Mononuclear cell (primary cell): ENCODE results near the gene CDH23. TPM values are rescaled to one million over a fixed set of nuclear protein-coding genes. Genes with fewer than 3 reads are reported as not detected.

Experiments
- H3K27me3 ChIP-seq: 2 replicates; pipeline ENCODE4 v1.6.0; 2011; ENCODE audit warnings: low read length, control low read depth; ENCODE audit not compliant: insufficient read depth
- H3K4me1 ChIP-seq: 2 replicates; pipeline ENCODE4 v1.5.1; 2011; ENCODE audit warnings: mild to moderate bottlenecking, low read length, control low read depth; ENCODE audit not compliant: insufficient read depth
- H3K4me3 ChIP-seq: 2 replicates; pipeline ENCODE4 v1.5.1; 2011; ENCODE audit warnings: mild to moderate bottlenecking, low read length, moderate library complexity
- H3K9me3 ChIP-seq: 2 replicates; pipeline ENCODE4 v1.5.1; 2011; ENCODE audit warnings: low read depth, mild to moderate bottlenecking, control low read depth, low read length
- total RNA-seq: library from RNA; depleted of rRNA; stranded (reverse); fragments of >200 nt; gene quantifications from one replicate; pipeline ENCODE4 v1.2.3, GENCODE V29; 2012

Gene CDH23
- total RNA-seq, 1 donor, result 5.0 TPM

- peaks cover 84% of the 10 kb centered on the region for H3K4me1 ChIP-seq
- H3K27me3 ChIP-seq, result no peaks in the 10 kb centered on the region
- H3K4me3 ChIP-seq, result peak overlapping the region; percentile 96
- no peaks in the 10 kb centered on the region for H3K9me3 ChIP-seq
Observed at GRCh38 chr10:71774916-71775702, 378.4 kb downstream of the CDH23 start.

- Histone ChIP-seq H3K27me3 (no peaks in the 10 kb centered on the region), H3K9me3 (no peaks in the 10 kb centered on the region), H3K4me1 (peaks cover 78% of the 10 kb centered on the region), H3K4me3 (no peak overlapping the region)
Observed at GRCh38 chr10:71776481-71776925, 379.8 kb downstream of the CDH23 start.

GRCh38 chr10:71777213-71777985, 380.7 kb downstream of the CDH23 start:
- H3K4me1 ChIP-seq, result peaks cover 80% of the 10 kb centered on the region
- H3K9me3 ChIP-seq, result no peaks in the 10 kb centered on the region
- H3K27me3 ChIP-seq, result no peaks in the 10 kb centered on the region
- no peak overlapping the region for H3K4me3 ChIP-seq

- Histone ChIP-seq H3K4me1 (peaks cover 89% of the 10 kb centered on the region), H3K9me3 (no peaks in the 10 kb centered on the region), H3K4me3 (no peak overlapping the region), H3K27me3 (no peaks in the 10 kb centered on the region)
Observed at GRCh38 chr10:71778071-71778825, 381.5 kb downstream of the CDH23 start.

GRCh38 chr10:71779641-71780040, 382.9 kb downstream of the CDH23 start:
- H3K4me1 ChIP-seq, result peaks cover 85% of the 10 kb centered on the region
- H3K9me3 ChIP-seq, result no peaks in the 10 kb centered on the region
- H3K4me3 ChIP-seq, result no peak overlapping the region
- H3K27me3 ChIP-seq, result no peaks in the 10 kb centered on the region

- Histone ChIP-seq H3K4me1 (peaks cover 80% of the 10 kb centered on the region), H3K9me3 (no peaks in the 10 kb centered on the region), H3K27me3 (no peaks in the 10 kb centered on the region), H3K4me3 (no peak overlapping the region)
Observed at GRCh38 chr10:71780156-71780555, 383.4 kb downstream of the CDH23 start.

- Histone ChIP-seq H3K4me3 (no peak overlapping the region), H3K9me3 (no peaks in the 10 kb centered on the region), H3K4me1 (peaks cover 74% of the 10 kb centered on the region), H3K27me3 (no peaks in the 10 kb centered on the region)
Observed at GRCh38 chr10:71780719-71781118, 384.0 kb downstream of the CDH23 start.

GRCh38 chr10:71782221-71782916, 385.6 kb downstream of the CDH23 start:
- Histone ChIP-seq H3K4me3 (no peak overlapping the region), H3K4me1 (peaks cover 58% of the 10 kb centered on the region), H3K27me3 (no peaks in the 10 kb centered on the region)

GRCh38 chr10:71782917-71783490, 386.3 kb downstream of the CDH23 start:
- Histone ChIP-seq H3K27me3 (no peaks in the 10 kb centered on the region), H3K4me1 (peaks cover 51% of the 10 kb centered on the region), H3K4me3 (no peak overlapping the region), H3K9me3 (no peaks in the 10 kb centered on the region)

More at GRCh38 chr10:71782221-71782916, 385.6 kb downstream of the CDH23 start:
- H3K9me3 ChIP-seq, result no peaks in the 10 kb centered on the region

GRCh38 chr10:71783917-71784678, 387.4 kb downstream of the CDH23 start:
- no peaks in the 10 kb centered on the region for H3K9me3 ChIP-seq
- H3K4me1 ChIP-seq, result peaks cover 40% of the 10 kb centered on the region
- no peak overlapping the region for H3K4me3 ChIP-seq
- no peaks in the 10 kb centered on the region for H3K27me3 ChIP-seq

GRCh38 chr10:71784679-71785272, 388.1 kb downstream of the CDH23 start:
- Histone ChIP-seq H3K27me3 (no peaks in the 10 kb centered on the region), H3K9me3 (no peaks in the 10 kb centered on the region)

GRCh38 chr10:71788954-71789353, 392.2 kb downstream of the CDH23 start:
- Histone ChIP-seq H3K27me3 (no peaks in the 10 kb centered on the region), H3K4me1 (peaks cover 8% of the 10 kb centered on the region), H3K9me3 (no peaks in the 10 kb centered on the region), H3K4me3 (no peak overlapping the region)

More at GRCh38 chr10:71784679-71785272, 388.1 kb downstream of the CDH23 start:
- Histone ChIP-seq H3K4me1 (peaks cover 36% of the 10 kb centered on the region), H3K4me3 (no peak overlapping the region)

- H3K4me3 ChIP-seq, result no peak overlapping the region
- peaks cover 7% of the 10 kb centered on the region for H3K4me1 ChIP-seq
- H3K9me3 ChIP-seq, result no peaks in the 10 kb centered on the region
- no peaks in the 10 kb centered on the region for H3K27me3 ChIP-seq
Observed at GRCh38 chr10:71789871-71790270, 393.2 kb downstream of the CDH23 start.
